GM23338 (cell line): Measurements from ENCODE around the gene SLC18A2. TPM values are rescaled to one million over a fixed set of nuclear protein-coding genes. Genes with fewer than 3 reads are reported as not detected.

Experiments used
- ATAC-seq: fragments of 200-7000 bp; cut with Tn5 transposase; 3 replicates; pipeline ENCODE4 v1.9.1; 2020
- DNase-seq: peaks from one replicate; pipeline ENCODE4 v3.0.0-alpha.2; 2015; ENCODE audit warnings: low spot score
- H2AFZ ChIP-seq: fragments of 200-600 bp; sonication (generic); 2 replicates; pipeline ENCODE4 v1.8.0; 2016; ENCODE audit warnings: antibody characterized with exemption, mild to moderate bottlenecking, moderate library complexity
- H3F3A ChIP-seq: fragments of 200-600 bp; sonication (generic); replicated peaks from 2 replicates; pipeline ENCODE4 v1.8.0; 2017; ENCODE audit warnings: antibody characterized with exemption, mixed run types, low read depth
- H3K27ac ChIP-seq: fragments of 200-600 bp; sonication (generic); 2 replicates; pipeline ENCODE4 v1.6.1; 2016; ENCODE audit warnings: low read depth
- H3K27me3 ChIP-seq: fragments of 200-600 bp; sonication (generic); 2 replicates; pipeline ENCODE4 v1.8.0; 2016; ENCODE audit warnings: mild to moderate bottlenecking, mixed run types, moderate library complexity; ENCODE audit not compliant: insufficient read depth
- H3K36me3 ChIP-seq: fragments of 200-600 bp; sonication (generic); 2 replicates; pipeline ENCODE4 v1.8.0; 2016; ENCODE audit warnings: mild to moderate bottlenecking; ENCODE audit not compliant: insufficient read depth
- H3K4me1 ChIP-seq: fragments of 200-600 bp; sonication (generic); 2 replicates; pipeline ENCODE4 v1.8.0; 2016; ENCODE audit warnings: mild to moderate bottlenecking, moderate library complexity; ENCODE audit not compliant: insufficient read depth
- H3K4me2 ChIP-seq: fragments of 200-600 bp; sonication (generic); 2 replicates; pipeline ENCODE4 v1.7.1; 2017; ENCODE audit warnings: mixed run types
- H3K4me3 ChIP-seq: fragments of 200-600 bp; sonication (generic); 2 replicates; pipeline ENCODE4 v1.6.1; 2016; ENCODE audit warnings: mixed run types
- H3K79me2 ChIP-seq: fragments of 200-600 bp; sonication (generic); replicated peaks from 2 replicates; pipeline ENCODE4 v1.8.0; 2017; ENCODE audit warnings: mild to moderate bottlenecking; ENCODE audit not compliant: insufficient read depth
- H3K9me2 ChIP-seq: fragments of 200-600 bp; sonication (generic); 2 replicates; pipeline ENCODE4 v1.8.0; 2017; ENCODE audit not compliant: insufficient read depth
- H4K20me1 ChIP-seq: fragments of 200-600 bp; sonication (generic); replicated peaks from 2 replicates; pipeline ENCODE4 v1.8.0; 2017; ENCODE audit warnings: mild to moderate bottlenecking; ENCODE audit not compliant: insufficient read depth
- H3K27ac Mint-ChIP-seq: 2 replicates; pipeline ENCODE4 v1.8.0; 2020; ENCODE audit warnings: inconsistent platforms, mild to moderate bottlenecking, moderate library complexity, mixed read lengths
- H3K27me3 Mint-ChIP-seq: 3 replicates; pipeline ENCODE4 v1.8.0; 2022; ENCODE audit warnings: low read depth, mild to moderate bottlenecking, moderate library complexity, mixed read lengths, inconsistent platforms; ENCODE audit not compliant: insufficient read depth, poor library complexity
- H3K36me3 Mint-ChIP-seq: 3 replicates; pipeline ENCODE4 v1.8.0; 2021; ENCODE audit warnings: low read depth, mild to moderate bottlenecking, inconsistent platforms, moderate library complexity, mixed read lengths
- H3K4me1 Mint-ChIP-seq: 3 replicates; pipeline ENCODE4 v1.8.0; 2020; ENCODE audit warnings: mild to moderate bottlenecking, inconsistent platforms, mixed read lengths
- H3K4me3 Mint-ChIP-seq: 3 replicates; pipeline ENCODE4 v1.8.0; 2021; ENCODE audit warnings: moderate library complexity, mild to moderate bottlenecking, inconsistent platforms, mixed read lengths
- H3K9me3 Mint-ChIP-seq: 3 replicates; pipeline ENCODE4 v1.8.0; 2020; ENCODE audit warnings: moderate library complexity, mild to moderate bottlenecking, inconsistent platforms, mixed read lengths
- CREB1 ChIP-seq: fragments of 250-450 bp; sonication (Bioruptor Pico); IDR thresholded peaks from 2 replicates; pipeline ENCODE4 v1.5.0; 2020; ENCODE audit warnings: low read depth, mild to moderate bottlenecking, moderate library complexity
- EZH2 ChIP-seq: fragments of 200-600 bp; sonication (generic); IDR thresholded peaks from one replicate; pipeline ENCODE4 v1.8.0; 2017; ENCODE audit warnings: antibody characterized with exemption, mild to moderate bottlenecking, low read depth; ENCODE audit not compliant: unreplicated experiment
- EZH2phosphoT487 ChIP-seq: fragments of 200-600 bp; sonication (generic); IDR thresholded peaks from one replicate; pipeline ENCODE4 v1.8.1; 2018; ENCODE audit warnings: antibody characterized with exemption; ENCODE audit not compliant: unreplicated experiment
- JUNB ChIP-seq: IDR thresholded peaks from one replicate; pipeline ENCODE4 v1.6.1; 2016; ENCODE audit warnings: antibody characterized with exemption; ENCODE audit not compliant: unreplicated experiment
- POLR2AphosphoS5 ChIP-seq: IDR thresholded peaks from 2 replicates; pipeline ENCODE4 v1.6.1; 2016; ENCODE audit warnings: antibody characterized with exemption, low read depth
- REST ChIP-seq: IDR thresholded peaks from one replicate; pipeline ENCODE4 v1.6.1; 2018; ENCODE audit warnings: antibody characterized with exemption; ENCODE audit not compliant: unreplicated experiment
- STAT1 ChIP-seq: IDR thresholded peaks from one replicate; pipeline ENCODE4 v1.6.1; 2016; ENCODE audit warnings: antibody characterized with exemption; ENCODE audit not compliant: unreplicated experiment
- ZNF331 ChIP-seq: fragments of 250-450 bp; sonication (Bioruptor Pico); IDR thresholded peaks from 2 replicates; pipeline ENCODE4 v1.5.0; 2020; ENCODE audit warnings: low read depth, mild to moderate bottlenecking, moderate library complexity
- ZNF462 ChIP-seq: fragments of 250-450 bp; sonication (Bioruptor Pico); IDR thresholded peaks from 2 replicates; pipeline ENCODE4 v1.5.0; 2020; ENCODE audit warnings: mild to moderate bottlenecking, moderate library complexity
- polyA plus RNA-seq: library from polyadenylated mRNA; unstranded; fragments of >200 nt; fragmentation: Nextera tagmentation; extraction: Ambion mirVana; gene quantifications from 2 replicates; pipeline ENCODE4 v1.2.1, GENCODE V29; 2016
- total RNA-seq: library from RNA; depleted of rRNA; stranded (reverse); fragments of >200 nt; shearing (Covaris generic); gene quantifications from 2 replicates; pipeline ENCODE4 v1.2.3, GENCODE V29; 2014

The SLC18A2 gene
- total and polyA plus RNA-seq, 2 experiments from 2014 or later: 4.3 to 8.7 TPM

- TF ChIP-seq ZNF462 (CRISPR knock-in tag) (no peak), JUNB (no peak)
Measured at GRCh38 chr10:117311261-117311660, 70.3 kb downstream of the SLC18A2 start (continued).

DNA sequence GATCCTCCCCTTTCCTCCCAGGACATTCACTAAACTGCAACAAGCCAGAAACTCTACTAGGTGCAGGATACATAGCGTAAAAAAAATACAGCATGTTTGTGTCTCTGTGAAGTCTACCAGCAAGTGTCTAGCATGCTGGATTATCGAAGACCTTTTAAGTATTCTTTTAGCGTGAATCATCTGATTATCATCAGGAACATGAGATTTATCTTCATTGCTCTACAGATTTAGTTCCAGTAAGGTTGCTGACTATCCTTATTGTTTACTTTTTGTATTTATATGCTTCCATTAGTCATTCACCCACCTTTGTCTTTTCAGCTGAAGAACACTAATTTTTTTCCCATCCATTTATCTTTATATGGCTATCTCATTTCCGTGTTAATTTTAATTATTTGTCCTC is 71.5 kb downstream of the SLC18A2 start:
- H3K4me2 ChIP-seq: no peak overlapping the region
- no peaks in the 10 kb centered on the region for H3K27me3 ChIP-seq
- no peak overlapping the region for H3K4me3 ChIP-seq
- DNase-seq: no peak
- Mint-ChIP-seq H3K9me3 (no peaks in the 10 kb centered on the region), H3K36me3 (no peaks in the 10 kb centered on the region; the same call in 1 of the 3 replicates), H3K27me3 (no peaks in the 10 kb centered on the region), H3K4me3 (no peak overlapping the region), H3K27ac (no peak overlapping the region), H3K4me1 (peaks cover 2% of the 10 kb centered on the region; the same call in 1 of the 3 replicates)
- H3K27ac ChIP-seq: no peak overlapping the region
- no peaks in the 10 kb centered on the region for H3K9me2 ChIP-seq
- no peaks in the 10 kb centered on the region for H3K79me2 ChIP-seq
- no peak overlapping the region for H2AFZ ChIP-seq
- H3K4me1 ChIP-seq: no peaks in the 10 kb centered on the region
- H3K36me3 ChIP-seq: no peaks in the 10 kb centered on the region
- no peak for ATAC-seq
- no peaks in the 10 kb centered on the region; the same call in 1 of the 2 replicates for H4K20me1 ChIP-seq
- H3F3A ChIP-seq: no peaks in the 10 kb centered on the region
- TF ChIP-seq EZH2phosphoT487 (no peak), REST (no peak), ZNF331 (CRISPR knock-in tag) (no peak), EZH2 (no peak), CREB1 (no peak), STAT1 (no peak), POLR2AphosphoS5 (no peak)
